Trophoblast cell (in vitro differentiated cells and primary cell): ENCODE data around the gene FMNL2.

Experiments
- DNase-seq, 2 donors: peaks; one replicate each; pipeline ENCODE4 v3.0.0-alpha.2; 2016
- H2AFZ ChIP-seq: 2 replicates; pipeline ENCODE4 v1.6.1; 2013; ENCODE audit warnings: low read length, moderate library complexity, mild to moderate bottlenecking; ENCODE audit not compliant: insufficient read depth, poor library complexity
- H2AK5ac ChIP-seq: 2 replicates; pipeline ENCODE4 v1.6.1; 2013; ENCODE audit warnings: mild to moderate bottlenecking, low read length
- H2BK120ac ChIP-seq: 2 replicates; pipeline ENCODE4 v1.6.1; 2013; ENCODE audit warnings: low read length, mild to moderate bottlenecking, moderate library complexity; ENCODE audit not compliant: insufficient read depth, poor library complexity
- H2BK12ac ChIP-seq: 2 replicates; pipeline ENCODE4 v1.6.1; 2013; ENCODE audit warnings: mild to moderate bottlenecking, low read length, moderate library complexity
- H2BK5ac ChIP-seq: 2 replicates; pipeline ENCODE4 v1.6.1; 2013; ENCODE audit warnings: low read length, low read depth, moderate library complexity, mild to moderate bottlenecking; ENCODE audit not compliant: poor library complexity
- H3K14ac ChIP-seq: 2 replicates; pipeline ENCODE4 v1.6.1; 2013; ENCODE audit warnings: mild to moderate bottlenecking, low read length
- H3K18ac ChIP-seq: 2 replicates; pipeline ENCODE4 v1.6.1; 2013; ENCODE audit warnings: mild to moderate bottlenecking, low read length
- H3K23ac ChIP-seq: 2 replicates; pipeline ENCODE4 v1.6.1; 2013; ENCODE audit warnings: low read length
- H3K27ac ChIP-seq: 2 replicates; pipeline ENCODE4 v1.5.1; 2013; ENCODE audit warnings: low read depth, mild to moderate bottlenecking, inconsistent platforms, low read length, moderate library complexity
- H3K27me3 ChIP-seq: 2 replicates; pipeline ENCODE4 v1.6.1; 2013; ENCODE audit warnings: inconsistent platforms, mild to moderate bottlenecking, low read length, moderate library complexity; ENCODE audit not compliant: insufficient read depth
- H3K36me3 ChIP-seq, 2 experiments: 1 replicate in 1 of 2; 2 replicates in 1 of 2; pipeline ENCODE4 v1.6.1; 2013; ENCODE audit warnings: low read length in 2 of 2, mild to moderate bottlenecking in 2 of 2, moderate library complexity in 1 of 2; ENCODE audit not compliant: insufficient read depth in 2 of 2, control insufficient read depth in 1 of 2
- H3K4ac ChIP-seq: 2 replicates; pipeline ENCODE4 v1.6.1; 2013; ENCODE audit warnings: low read depth, mild to moderate bottlenecking, low read length, moderate library complexity
- H3K4me1 ChIP-seq, 2 experiments: 1 replicate in 1 of 2; 2 replicates in 1 of 2; pipeline ENCODE4 v1.6.1; 2013; ENCODE audit warnings: low read length in 2 of 2, mild to moderate bottlenecking in 2 of 2, moderate library complexity in 1 of 2; ENCODE audit not compliant: insufficient read depth in 2 of 2, control insufficient read depth in 1 of 2
- H3K4me2 ChIP-seq: 2 replicates; pipeline ENCODE4 v1.6.1; 2013; ENCODE audit warnings: inconsistent platforms, mild to moderate bottlenecking, low read length, moderate library complexity
- H3K4me3 ChIP-seq: 2 replicates; pipeline ENCODE4 v1.5.1; 2013; ENCODE audit warnings: mild to moderate bottlenecking, low read depth, low read length, inconsistent platforms
- H3K79me1 ChIP-seq: one replicate; pipeline ENCODE4 v1.6.1; 2013; ENCODE audit warnings: low read length
- H3K79me2 ChIP-seq: 2 replicates; pipeline ENCODE4 v1.6.1; 2013; ENCODE audit warnings: low read length, mild to moderate bottlenecking; ENCODE audit not compliant: control insufficient read depth, insufficient read depth, poor library complexity
- H3K9ac ChIP-seq: 2 replicates; pipeline ENCODE4 v1.6.1; 2013; ENCODE audit warnings: mild to moderate bottlenecking, low read length
- H3K9me3 ChIP-seq: 2 replicates; pipeline ENCODE4 v1.6.1; 2013; ENCODE audit warnings: low read depth, mild to moderate bottlenecking, control low read depth, inconsistent platforms, low read length; ENCODE audit not compliant: insufficient read depth
- H4K12ac ChIP-seq: 2 replicates; pipeline ENCODE4 v1.6.1; 2013; ENCODE audit warnings: low read depth, mild to moderate bottlenecking, low read length, moderate library complexity
- H4K8ac ChIP-seq: 2 replicates; pipeline ENCODE4 v1.6.1; 2013; ENCODE audit warnings: low read depth, mild to moderate bottlenecking, low read length, moderate library complexity
- H4K91ac ChIP-seq: one replicate; pipeline ENCODE4 v1.6.1; 2013; ENCODE audit warnings: low read depth, mild to moderate bottlenecking, low read length, moderate library complexity
- WGBS: extraction: QIAGEN DNeasy Blood & Tissue Kit; methylation state at CpG from one replicate; pipeline ENCODE4 v1.1.7; 2013; ENCODE audit warnings: missing lambda C conversion rate; ENCODE audit not compliant: insufficient read length, insufficient coverage; ENCODE audit errors: extremely low coverage; 5-methylcytosine and 5-hydroxymethylcytosine counted together

The FMNL2 gene

GRCh38 chr2:152632736-152633135 is 297.8 kb downstream of the FMNL2 start:
- no peaks in the 10 kb centered on the region for H3K9me3 ChIP-seq
- H3K27me3 ChIP-seq: no peaks in the 10 kb centered on the region
- no peak overlapping the region for H3K18ac ChIP-seq
- H2BK5ac ChIP-seq: no peak overlapping the region
- no peak overlapping the region for H3K23ac ChIP-seq
- no peak overlapping the region for H4K8ac ChIP-seq
- no peak overlapping the region for H3K27ac ChIP-seq
- no peak overlapping the region for H2AFZ ChIP-seq
- no peak overlapping the region for H3K14ac ChIP-seq
- peaks cover 12 to 36% of the 10 kb centered on the region in 2 experiments for H3K36me3 ChIP-seq
- H3K4me1 ChIP-seq: peaks cover 0 to 2% of the 10 kb centered on the region in 2 experiments
- no peak overlapping the region for H2BK12ac ChIP-seq
- no CpG with 5 or more reads among the region's 3 CpGs for WGBS
- H3K4ac ChIP-seq: no peak overlapping the region
- no peak overlapping the region for H4K91ac ChIP-seq
- H2AK5ac ChIP-seq: no peak overlapping the region
- no peaks in the 10 kb centered on the region for H3K79me2 ChIP-seq
- no peak for DNase-seq
- no peak overlapping the region for H2BK120ac ChIP-seq
- H3K9ac ChIP-seq: no peak overlapping the region
- H4K12ac ChIP-seq: no peak overlapping the region
- no peak overlapping the region for H3K4me3 ChIP-seq
- H3K79me1 ChIP-seq: no peaks in the 10 kb centered on the region
- H3K4me2 ChIP-seq: no peak overlapping the region

GRCh38 chr2:152635635-152636298 is 300.8 kb downstream of the FMNL2 start:
- Histone ChIP-seq H3K4ac (no peak overlapping the region), H4K12ac (no peak overlapping the region)

GRCh38 chr2:152637251-152637650 is 302.3 kb downstream of the FMNL2 start:
- no peaks in the 10 kb centered on the region for H3K79me2 ChIP-seq
- peaks cover 0 to 2% of the 10 kb centered on the region in 2 experiments for H3K4me1 ChIP-seq
- H3K23ac ChIP-seq: no peak overlapping the region
- no peak overlapping the region for H3K14ac ChIP-seq
- WGBS: no CpG with 5 or more reads among the region's 7 CpGs
- H3K27ac ChIP-seq: no peak overlapping the region
- H2BK5ac ChIP-seq: no peak overlapping the region
- no peak overlapping the region for H2AK5ac ChIP-seq
- H3K9me3 ChIP-seq: no peaks in the 10 kb centered on the region
- H3K18ac ChIP-seq: no peak overlapping the region
- H2BK12ac ChIP-seq: no peak overlapping the region
- H2BK120ac ChIP-seq: no peak overlapping the region
- peaks cover 11 to 48% of the 10 kb centered on the region in 2 experiments for H3K36me3 ChIP-seq
- no peak overlapping the region for H3K4me2 ChIP-seq
- H3K4ac ChIP-seq: no peak overlapping the region
- H3K9ac ChIP-seq: no peak overlapping the region
- no peak overlapping the region for H4K8ac ChIP-seq
- no peak overlapping the region for H4K12ac ChIP-seq
- DNase-seq: no peak
- H3K79me1 ChIP-seq: no peaks in the 10 kb centered on the region
- no peak overlapping the region for H3K4me3 ChIP-seq
- no peak overlapping the region for H4K91ac ChIP-seq
- H3K27me3 ChIP-seq: no peaks in the 10 kb centered on the region
- H2AFZ ChIP-seq: no peak overlapping the region

More at GRCh38 chr2:152635635-152636298, 300.8 kb downstream of the FMNL2 start:
- Histone ChIP-seq H3K27ac (no peak overlapping the region), H2AFZ (no peak overlapping the region), H3K23ac (no peak overlapping the region), H3K4me3 (no peak overlapping the region), H3K9me3 (no peaks in the 10 kb centered on the region), H4K8ac (no peak overlapping the region), H2BK5ac (no peak overlapping the region), H3K79me1 (no peaks in the 10 kb centered on the region), H2BK120ac (no peak overlapping the region), H3K4me2 (no peak overlapping the region), H3K4me1 (peaks cover 0 to 2% of the 10 kb centered on the region in 2 experiments), H3K79me2 (no peaks in the 10 kb centered on the region), H3K18ac (no peak overlapping the region), H3K27me3 (no peaks in the 10 kb centered on the region), H2AK5ac (no peak overlapping the region), H3K36me3 (peaks cover 13 to 48% of the 10 kb centered on the region in 2 experiments), H3K14ac (no peak overlapping the region), H3K9ac (no peak overlapping the region), H4K91ac (no peak overlapping the region), H2BK12ac (no peak overlapping the region)
- no CpG with 5 or more reads among the region's 5 CpGs for WGBS
- DNase-seq: peak; percentile 15 to 74

GRCh38 chr2:152638056-152638455 is 303.1 kb downstream of the FMNL2 start:
- Histone ChIP-seq H4K91ac (no peak overlapping the region), H2BK12ac (no peak overlapping the region), H2BK120ac (no peak overlapping the region), H3K4ac (no peak overlapping the region), H4K8ac (no peak overlapping the region), H3K27ac (no peak overlapping the region), H3K4me2 (no peak overlapping the region), H3K14ac (no peak overlapping the region), H2AFZ (no peak overlapping the region), H4K12ac (no peak overlapping the region), H3K4me3 (no peak overlapping the region), H3K4me1 (peaks cover 0 to 2% of the 10 kb centered on the region in 2 experiments), H3K9me3 (no peaks in the 10 kb centered on the region), H3K79me1 (no peaks in the 10 kb centered on the region), H3K18ac (no peak overlapping the region), H3K9ac (no peak overlapping the region), H3K79me2 (no peaks in the 10 kb centered on the region), H3K27me3 (no peaks in the 10 kb centered on the region), H3K36me3 (peaks cover 14 to 51% of the 10 kb centered on the region in 2 experiments), H2AK5ac (no peak overlapping the region), H2BK5ac (no peak overlapping the region), H3K23ac (no peak overlapping the region)
- no peak for DNase-seq
- no CpG with 5 or more reads among the region's 2 CpGs for WGBS
